ENCODE results near the gene MPDU1.

GRCh38 chr17:7550344-7550743, 33.3 kb upstream of the MPDU1 start:
- TF ChIP-seq CTCF (IDR thresholded peaks at IDR 0.05) (no peak), POLR2A (IDR thresholded peaks at IDR 0.05) (no peak), POLR2AphosphoS5 (IDR thresholded peaks at IDR 0.05; ENCODE audit: insufficient read depth in 1 of 2, low read depth in 1 of 2) (no peak)

Measured in vagina (tissue), 2 donors.